Smooth muscle cell of trachea (primary cell): ENCODE measurements around the gene CXCR3. TPM values are rescaled to one million over a fixed set of nuclear protein-coding genes. Genes with fewer than 3 reads are reported as not detected.

Experiments used
- total RNA-seq: library from RNA; depleted of rRNA; stranded (reverse); fragments of >200 nt; gene quantifications from 2 replicates; pipeline ENCODE4 v1.2.1, GENCODE V29; 2014

CXCR3 gene
- total RNA-seq: not detected in 2 replicates

DNA sequence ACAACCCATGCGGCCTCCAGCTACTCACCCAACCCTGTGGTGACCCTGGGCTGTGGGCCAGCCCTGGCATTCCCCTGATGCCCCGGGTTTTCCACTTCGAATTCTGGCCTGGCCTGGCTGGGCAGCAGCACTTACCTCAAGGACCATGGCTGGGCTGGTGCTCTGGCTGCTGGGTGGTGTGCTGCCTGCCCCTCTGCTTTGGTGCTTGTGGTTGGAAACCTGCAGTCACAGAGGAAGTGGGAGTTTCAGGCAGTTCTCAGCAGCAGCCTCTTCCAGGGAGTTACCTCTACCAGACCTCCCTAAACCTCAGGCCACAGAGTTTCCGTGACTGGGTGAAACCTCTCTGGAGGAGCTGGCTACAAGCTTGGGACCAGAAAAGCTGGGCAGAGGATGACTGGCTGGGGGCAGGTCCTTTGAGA, at the start of gene CXCR3:
CXCR3 (minus strand) TSS at position 209 of the 419 bp plus-strand sequence; CDS start at position 147, 62 bp downstream.

DNA sequence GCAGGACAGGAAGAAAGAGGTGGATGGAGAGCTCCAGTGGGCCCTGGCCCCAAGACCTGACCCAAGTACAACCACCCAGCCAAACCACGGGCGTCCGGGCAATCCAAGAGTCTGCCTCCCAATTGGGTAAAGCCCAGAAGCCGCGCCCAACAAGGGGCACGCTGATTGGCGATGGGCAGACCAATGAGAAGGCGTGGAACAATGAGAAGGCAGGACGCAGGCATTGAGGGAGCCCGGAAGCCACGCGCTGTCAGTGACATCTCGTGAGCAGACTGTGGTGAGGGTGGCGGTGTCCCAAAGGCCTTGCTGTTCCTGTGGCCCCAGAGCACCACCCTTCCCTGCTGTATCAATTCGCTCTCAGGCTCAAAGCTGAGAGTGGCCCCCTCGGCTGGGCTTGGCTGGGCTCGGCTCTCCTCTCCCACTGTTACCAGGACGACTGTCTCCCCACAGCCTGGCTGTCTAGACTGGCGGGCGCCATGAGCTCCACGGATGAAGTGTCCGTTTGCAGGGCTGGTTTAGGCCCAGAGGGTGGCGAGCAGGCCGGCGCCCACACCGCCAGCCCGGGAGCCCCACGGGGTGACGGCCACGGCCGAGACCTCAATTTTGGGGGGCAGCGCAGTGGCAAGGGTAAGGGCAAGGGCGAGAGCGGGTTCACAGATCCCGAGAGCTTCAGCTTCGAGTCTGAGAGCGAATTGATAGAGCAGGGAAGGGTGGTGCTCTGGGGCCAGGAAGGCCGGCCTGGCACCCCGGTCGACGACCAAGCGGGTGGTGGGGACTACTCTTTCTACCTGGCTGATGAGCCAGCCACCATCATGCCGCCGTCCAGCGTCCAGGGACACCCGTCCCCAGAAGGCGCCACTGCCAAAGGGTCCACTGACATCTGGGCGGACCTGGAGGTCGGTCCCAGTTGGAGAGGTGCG, 49.3 kb upstream of the CXCR3 start, which contains the start of gene LOC101059915:
LOC101059915 (plus strand) TSS at position 219 of the 920 bp plus-strand sequence.

DNA sequence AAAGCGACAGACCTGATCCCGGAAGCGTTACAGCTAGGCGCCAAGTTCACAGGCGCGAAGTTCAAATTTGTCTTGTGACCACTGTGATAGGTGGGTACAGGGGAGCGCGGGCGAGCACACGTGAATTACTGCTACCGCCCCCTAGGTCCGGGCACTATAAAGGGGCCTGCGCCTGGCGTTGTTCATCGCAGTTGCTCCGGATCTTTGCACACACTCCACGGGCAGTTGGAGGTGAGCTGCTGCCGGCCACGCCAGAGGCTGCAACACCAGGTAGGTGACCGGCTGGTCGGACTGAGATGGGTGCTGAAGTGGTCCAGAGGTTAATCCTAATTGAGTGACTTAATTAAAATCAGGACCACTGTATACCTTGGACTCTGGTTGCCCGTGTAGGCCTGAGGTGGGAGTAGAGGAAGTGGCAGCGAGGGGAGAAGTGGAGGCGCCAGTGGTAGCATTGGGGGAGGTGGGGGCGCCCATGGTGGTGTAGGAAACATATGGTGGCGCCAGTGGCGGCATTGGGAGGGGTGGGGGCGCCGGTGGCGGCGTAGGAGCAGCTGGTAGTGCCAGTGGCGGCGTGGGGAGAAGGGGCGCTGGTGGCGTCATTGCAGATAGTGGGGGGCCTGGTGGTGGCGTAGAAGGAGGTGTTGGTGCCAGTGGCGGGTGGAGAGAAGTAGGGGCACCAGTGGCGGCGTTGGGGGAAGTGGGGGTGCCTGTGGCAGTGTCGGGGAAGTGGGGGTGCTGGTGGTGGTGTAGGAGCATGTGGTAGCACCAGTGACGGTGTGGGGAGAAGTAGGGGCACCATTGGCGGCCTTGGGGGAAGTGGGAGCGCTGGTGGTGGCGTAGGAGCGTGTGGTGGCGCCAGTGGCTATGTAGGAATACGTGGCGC, 39.8 kb downstream of the CXCR3 start, which contains the start of gene GCNA:
GCNA (plus strand) TSS at position 185 of the 883 bp plus-strand sequence. CDS start 2,385 bp downstream, outside the sequence.

Other genes starting within 250 kb of the CXCR3 start
- gene OGT, start 85.4 kb downstream of the CXCR3 start, total RNA-seq: 114 and 117 TPM in 2 replicates
- gene GCNA, start 40.1 kb downstream of the CXCR3 start, total RNA-seq: 1.3 and 2.6 TPM in 2 replicates
- gene CXorf49, start 99.8 kb upstream of the CXCR3 start, total RNA-seq: not detected in 2 replicates
- not detected in 2 replicates for gene CXorf49B, start 144.8 kb upstream of the CXCR3 start, total RNA-seq